T-helper 1 cell treated with Interleukin-12 subunit alpha and Interleukin-12 subunit beta and Interleukin-4 antibody, amounts not matched to agents 30 ng/mL and 1 ng/mL, for 36 hours (primary cell): ENCODE measurements around the gene E2F8. TPM values are rescaled to one million over a fixed set of nuclear protein-coding genes. Genes with fewer than 3 reads are reported as not detected.
"Not testable (repeated sequence)": the region's sequence is repeated elsewhere in the genome, so short reads cannot be mapped to it uniquely, and the experiment has no call there.

Source experiments
- intact Hi-C: fragments of 100-400 bp; cut with micrococcal nuclease; formaldehyde crosslinking; loops from one replicate; pipeline ENCODE4 v1.15.1; 2024
- total RNA-seq: library from RNA; stranded (reverse); gene quantifications from 2 replicates; pipeline ENCODE4 v1.2.3, GENCODE V29; 2022

Gene E2F8, protein sequence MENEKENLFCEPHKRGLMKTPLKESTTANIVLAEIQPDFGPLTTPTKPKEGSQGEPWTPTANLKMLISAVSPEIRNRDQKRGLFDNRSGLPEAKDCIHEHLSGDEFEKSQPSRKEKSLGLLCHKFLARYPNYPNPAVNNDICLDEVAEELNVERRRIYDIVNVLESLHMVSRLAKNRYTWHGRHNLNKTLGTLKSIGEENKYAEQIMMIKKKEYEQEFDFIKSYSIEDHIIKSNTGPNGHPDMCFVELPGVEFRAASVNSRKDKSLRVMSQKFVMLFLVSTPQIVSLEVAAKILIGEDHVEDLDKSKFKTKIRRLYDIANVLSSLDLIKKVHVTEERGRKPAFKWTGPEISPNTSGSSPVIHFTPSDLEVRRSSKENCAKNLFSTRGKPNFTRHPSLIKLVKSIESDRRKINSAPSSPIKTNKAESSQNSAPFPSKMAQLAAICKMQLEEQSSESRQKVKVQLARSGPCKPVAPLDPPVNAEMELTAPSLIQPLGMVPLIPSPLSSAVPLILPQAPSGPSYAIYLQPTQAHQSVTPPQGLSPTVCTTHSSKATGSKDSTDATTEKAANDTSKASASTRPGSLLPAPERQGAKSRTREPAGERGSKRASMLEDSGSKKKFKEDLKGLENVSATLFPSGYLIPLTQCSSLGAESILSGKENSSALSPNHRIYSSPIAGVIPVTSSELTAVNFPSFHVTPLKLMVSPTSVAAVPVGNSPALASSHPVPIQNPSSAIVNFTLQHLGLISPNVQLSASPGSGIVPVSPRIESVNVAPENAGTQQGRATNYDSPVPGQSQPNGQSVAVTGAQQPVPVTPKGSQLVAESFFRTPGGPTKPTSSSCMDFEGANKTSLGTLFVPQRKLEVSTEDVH
- total RNA-seq = 22.8 and 24.9 TPM in 2 replicates

DNA sequence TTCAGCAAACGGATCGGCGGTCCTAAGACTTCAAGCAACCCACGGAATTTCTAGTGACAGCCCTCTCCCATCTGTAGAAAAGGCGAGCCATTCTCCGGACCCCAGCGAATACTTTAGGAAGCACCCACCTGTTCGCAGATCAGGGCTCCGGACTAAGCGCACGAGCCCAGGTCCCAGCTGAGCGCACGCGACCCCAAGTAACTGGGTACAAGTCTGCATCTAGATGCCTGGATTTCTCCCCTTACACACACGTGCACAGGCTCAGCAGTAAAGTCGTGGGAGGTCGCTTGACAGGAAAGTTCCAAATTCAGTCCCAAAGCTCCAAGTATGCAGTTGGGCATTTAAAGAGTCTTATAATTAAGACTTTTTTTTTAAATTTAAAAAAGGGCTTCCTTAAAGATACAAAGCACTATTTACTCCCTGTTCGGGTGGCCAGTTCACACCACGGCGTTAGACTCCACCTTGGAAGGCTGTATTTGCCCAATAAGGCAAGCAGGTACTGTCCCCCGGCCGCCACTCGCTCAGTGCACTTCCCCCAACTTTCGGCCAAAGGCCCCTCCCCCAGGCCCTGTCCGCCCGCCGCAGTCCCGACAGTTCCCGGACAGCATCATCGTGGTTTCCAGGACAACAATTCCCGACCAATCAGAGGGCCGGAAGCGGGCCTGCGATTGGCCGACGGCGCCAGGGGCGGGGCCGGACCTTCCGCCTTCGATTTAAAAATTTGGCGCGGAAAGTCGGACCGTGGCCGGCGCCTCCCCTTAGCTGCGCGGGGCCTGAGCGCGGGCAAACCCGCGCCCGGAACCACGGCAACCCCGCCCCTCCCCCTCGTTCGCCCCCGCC is at the start of gene E2F8:
E2F8 (minus strand) TSS at position 526 of the 840 bp plus-strand sequence. CDS start 824 bp downstream, outside the sequence.
- intact Hi-C loops = loop anchor here (1.0 to 5.0 kb wide), 10 partner anchors 123 to 1962 kb away; partner anchors contain the start of genes GTF2H1, HPS5, NAV2 and PRMT3

DNA sequence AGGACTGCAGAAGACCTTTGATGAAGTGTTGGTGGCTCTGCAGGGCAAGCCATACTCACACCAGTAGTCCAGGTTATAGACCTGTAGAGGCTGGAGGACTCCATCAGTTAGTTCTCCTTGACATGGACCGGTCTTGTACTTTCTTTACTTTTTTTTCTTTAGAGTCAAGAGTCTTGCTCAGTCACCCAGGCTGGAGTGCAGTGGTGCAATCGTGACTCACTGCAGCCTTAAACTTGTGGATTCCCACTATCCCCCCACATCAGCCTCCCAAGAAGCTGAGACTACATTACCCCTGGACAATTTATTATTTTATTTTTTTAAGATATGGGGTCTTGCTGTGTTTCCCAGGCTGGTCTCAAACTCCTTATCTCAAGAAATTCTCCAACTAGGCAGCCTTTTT is 49.6 kb upstream of the E2F8 start:
- intact Hi-C loops = no loop called here

GRCh38 chr11:19288256-19288655 is 47.5 kb upstream of the E2F8 start:
- intact Hi-C loops = no loop called here

DNA sequence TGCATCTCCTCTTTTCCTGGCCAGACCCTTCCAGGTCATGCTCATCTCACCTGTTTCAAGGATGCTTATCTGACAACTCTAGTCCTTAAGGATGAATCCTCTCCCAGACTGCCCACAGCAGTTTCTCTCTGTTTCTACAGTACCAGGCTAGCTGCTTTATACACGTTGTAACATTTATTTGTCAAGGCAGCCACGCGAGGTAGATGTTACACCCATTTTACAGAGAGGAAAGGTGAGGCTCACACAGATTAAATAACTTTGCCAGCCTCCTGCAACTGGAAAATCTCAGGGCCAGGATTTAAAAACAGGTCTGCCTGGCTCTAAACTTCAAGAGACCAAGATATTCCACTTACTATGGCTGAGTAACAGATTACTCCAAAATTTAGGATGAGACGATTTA is 45.7 kb upstream of the E2F8 start:
- intact Hi-C loops = no loop called here

GRCh38 chr11:19284881-19285280 is 44.1 kb upstream of the E2F8 start:
- intact Hi-C loops = no loop called here

- intact Hi-C loops = no loop called here
Observed at GRCh38 chr11:19283991-19284390, 43.2 kb upstream of the E2F8 start.

GRCh38 chr11:19281555-19281954 is 40.8 kb upstream of the E2F8 start:
- intact Hi-C loops = no loop called here

- intact Hi-C loops = no loop called here
Observed at GRCh38 chr11:19281041-19281440, 40.3 kb upstream of the E2F8 start.

GRCh38 chr11:19279451-19279850 is 38.7 kb upstream of the E2F8 start:
- intact Hi-C loops = no loop called here

DNA sequence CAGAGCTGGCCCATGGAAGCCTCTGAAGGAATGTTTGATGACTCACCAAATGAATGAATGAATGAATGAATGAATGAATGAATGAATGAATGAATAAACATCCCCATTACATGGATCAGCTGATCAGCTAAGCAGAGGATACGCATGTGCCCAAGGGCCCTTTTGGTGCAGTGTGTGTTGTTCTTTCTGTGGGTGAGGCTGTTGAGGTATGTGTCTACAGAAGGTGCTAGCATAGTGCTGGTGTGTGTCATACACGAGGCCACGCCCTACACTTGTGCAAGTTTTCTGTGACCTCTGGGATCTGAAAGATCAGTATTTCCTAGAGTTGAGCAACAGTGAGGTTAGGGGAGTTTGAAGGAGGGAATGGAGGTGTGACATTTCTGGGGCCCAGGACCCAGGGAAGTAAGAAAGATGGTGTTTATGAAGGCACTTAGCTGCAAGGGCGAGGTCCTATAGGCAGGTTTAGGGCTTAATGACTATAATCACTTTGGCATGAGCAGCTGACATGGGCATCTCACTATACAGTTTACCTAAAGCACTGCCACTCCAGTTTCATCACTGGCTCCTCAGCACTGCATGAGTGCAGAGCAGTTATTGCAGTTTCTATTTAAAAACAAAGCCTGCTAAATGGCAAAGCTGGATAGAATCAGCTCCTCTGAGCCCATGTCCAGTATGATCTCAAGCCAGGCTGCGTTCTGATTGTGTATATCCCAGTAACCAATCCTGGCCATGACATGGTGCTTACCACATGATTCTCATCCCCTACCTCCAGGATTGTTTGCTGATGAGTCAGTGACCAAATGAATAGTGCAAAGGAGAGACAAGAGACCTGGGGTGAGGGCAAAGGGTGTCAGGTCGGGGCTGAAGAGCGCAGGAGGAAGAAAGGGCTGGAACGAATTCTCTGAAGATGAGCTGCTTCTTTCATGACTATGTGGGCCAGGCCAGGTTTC is 36.4 kb upstream of the E2F8 start:
- intact Hi-C loops = no loop called here

GRCh38 chr11:19275496-19275895 is 34.8 kb upstream of the E2F8 start:
- intact Hi-C loops = no loop called here

GRCh38 chr11:19273219-19273618 is 32.5 kb upstream of the E2F8 start:
- intact Hi-C loops = not testable (repeated sequence)

DNA sequence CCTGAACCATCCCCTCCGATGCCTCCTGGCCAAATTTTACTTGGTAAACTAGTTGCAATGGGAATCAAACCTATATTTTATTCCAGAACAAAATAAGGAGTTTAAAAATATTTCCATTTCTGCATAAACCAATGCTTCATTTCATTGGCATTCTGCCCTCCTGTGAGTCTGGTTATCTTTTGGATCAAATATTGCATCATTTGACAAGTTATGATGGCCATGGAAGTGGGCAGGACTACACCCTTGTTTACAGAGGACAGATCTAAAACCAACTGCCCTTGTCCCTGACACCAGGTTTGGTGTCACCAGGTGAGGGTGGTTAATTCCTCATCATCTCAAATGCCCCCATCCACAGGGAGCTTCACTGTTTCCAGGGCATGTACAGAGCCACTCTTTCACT is 28.2 kb upstream of the E2F8 start:
- intact Hi-C loops = no loop called here

GRCh38 chr11:19267567-19267966 is 26.8 kb upstream of the E2F8 start:
- intact Hi-C loops = no loop called here

GRCh38 chr11:19263333-19263732 is 22.6 kb upstream of the E2F8 start:
- intact Hi-C loops = no loop called here

- intact Hi-C loops = loop anchor here (1.0 kb wide), 2 partner anchors 188 to 294 kb away; no protein-coding TSS in a partner anchor
Observed at GRCh38 chr11:19259487-19260345, 19.0 kb upstream of the E2F8 start.

DNA sequence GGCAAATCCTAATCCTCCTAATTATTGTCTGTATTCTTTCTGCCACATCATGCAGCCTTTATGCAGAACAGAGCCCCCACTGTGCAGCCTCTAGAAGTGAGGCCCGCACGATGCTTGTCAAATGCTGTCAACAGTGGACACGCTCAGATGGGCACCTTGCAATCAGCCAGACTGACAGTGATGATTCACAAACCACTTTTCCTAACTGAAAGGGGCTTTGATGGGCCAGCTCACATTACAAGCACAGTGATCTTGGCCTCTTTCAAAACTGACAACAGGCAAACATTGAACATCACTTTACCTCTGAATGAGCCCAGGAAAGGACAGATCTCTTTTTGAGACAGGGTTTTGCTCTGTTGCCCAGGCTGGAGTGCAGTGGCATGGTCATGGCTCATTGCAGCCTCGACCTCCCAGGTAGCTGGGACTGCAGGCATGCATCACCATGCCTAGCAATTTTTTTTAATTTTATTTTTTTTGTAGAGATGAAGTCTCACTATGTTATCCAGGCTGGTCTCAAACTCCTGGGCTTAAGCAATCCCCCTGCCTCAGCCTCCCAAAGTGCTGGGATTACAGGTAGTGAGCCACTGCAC is 18.0 kb upstream of the E2F8 start:
- intact Hi-C loops = loop anchor here (1.0 kb wide), 2 partner anchors 187 to 295 kb away; no protein-coding TSS in a partner anchor

- intact Hi-C loops = not testable (repeated sequence)
Observed at GRCh38 chr11:19254441-19254840, 13.7 kb upstream of the E2F8 start.

- intact Hi-C loops = no loop called here
Observed at GRCh38 chr11:19253817-19254216, 13.1 kb upstream of the E2F8 start.
